HG03135 (cell line): ENCODE measurements around the gene COG5.
A peak's percentile ranks its signal among the peaks of the same experiment; 100 is the strongest.

Experiments used
- ATAC-seq: cut with Tn5 transposase; IDR thresholded peaks from one replicate; pipeline ENCODE4 v1.9.1; 2021; ENCODE audit warnings: mild to moderate bottlenecking, moderate library complexity; ENCODE audit not compliant: unreplicated experiment

COG5 gene

DNA sequence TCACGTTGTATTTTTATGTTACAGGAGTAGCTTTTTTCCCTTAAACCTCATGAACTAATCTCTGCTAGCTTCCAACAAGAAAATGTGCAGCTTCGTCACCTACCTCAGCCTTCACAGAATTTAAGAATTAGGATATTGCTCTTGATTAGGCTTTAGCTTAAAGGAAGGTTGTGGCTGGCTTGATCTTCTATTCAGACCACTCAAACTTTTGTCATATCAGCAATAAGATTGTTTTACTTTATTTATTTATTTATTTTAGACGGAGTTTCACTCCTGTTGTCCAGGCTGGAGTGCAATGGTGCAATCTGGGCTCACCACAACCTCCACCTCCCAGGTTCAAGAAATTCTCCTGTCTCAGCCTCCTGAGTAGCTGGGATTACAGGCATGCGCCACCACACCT is 219.4 kb downstream of the COG5 start:
- no peak for ATAC-seq

DNA sequence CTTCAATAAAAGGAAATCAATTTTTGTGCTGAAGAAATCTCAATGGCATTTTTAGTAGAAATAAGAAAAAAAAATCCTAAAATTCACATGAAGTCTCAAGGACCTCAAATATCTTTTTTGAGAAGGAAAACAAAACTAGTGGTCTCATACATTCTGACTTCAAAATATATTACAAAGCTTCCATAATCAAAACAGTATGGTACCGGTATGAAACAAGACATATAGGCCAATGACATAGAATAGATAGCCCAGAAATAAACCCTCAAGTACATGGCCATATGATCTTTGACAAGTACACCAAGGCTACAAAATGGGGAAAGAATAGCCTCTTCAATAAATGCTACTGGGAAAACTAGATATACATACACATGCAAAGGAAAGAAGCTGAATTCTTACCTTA is 225.6 kb downstream of the COG5 start:
- no peak for ATAC-seq

DNA sequence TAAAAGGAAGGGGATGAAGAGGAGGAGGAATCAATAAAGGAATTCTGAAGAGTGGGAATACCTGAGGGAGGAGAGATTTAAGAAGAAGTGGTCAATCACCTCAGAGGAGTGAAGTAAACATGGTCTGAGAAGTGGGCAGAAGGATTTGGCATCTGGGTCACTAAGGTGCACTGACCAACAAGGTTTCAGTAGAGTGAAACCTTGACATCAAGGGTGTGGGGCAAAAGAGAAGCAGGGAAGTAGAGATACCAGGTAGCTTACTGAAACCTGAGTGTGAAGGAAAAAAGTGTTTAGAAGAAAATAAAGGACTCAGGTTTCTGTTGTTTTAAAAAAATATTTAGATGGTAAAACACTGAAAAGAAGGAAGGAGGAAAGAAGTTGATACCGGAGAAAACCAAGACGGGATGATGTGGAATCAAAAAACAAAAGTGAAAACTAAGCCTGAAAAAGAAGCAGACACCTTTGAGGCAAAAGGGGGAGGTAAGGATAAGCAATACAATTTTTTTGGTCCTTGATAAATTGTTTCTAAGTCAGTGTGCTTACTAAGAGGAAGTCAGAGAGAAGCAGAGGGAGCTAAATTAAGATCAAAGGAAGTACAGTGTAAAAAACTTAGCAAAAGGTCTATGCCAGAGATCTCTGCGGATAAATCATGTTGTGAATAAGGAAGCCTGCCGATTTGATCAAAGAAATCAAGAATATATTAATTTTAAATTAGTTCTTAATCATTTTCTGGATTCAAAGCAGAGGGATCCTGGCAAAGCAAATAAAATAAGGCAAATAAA is 231.0 kb downstream of the COG5 start:
- peak; percentile 60 for ATAC-seq

DNA sequence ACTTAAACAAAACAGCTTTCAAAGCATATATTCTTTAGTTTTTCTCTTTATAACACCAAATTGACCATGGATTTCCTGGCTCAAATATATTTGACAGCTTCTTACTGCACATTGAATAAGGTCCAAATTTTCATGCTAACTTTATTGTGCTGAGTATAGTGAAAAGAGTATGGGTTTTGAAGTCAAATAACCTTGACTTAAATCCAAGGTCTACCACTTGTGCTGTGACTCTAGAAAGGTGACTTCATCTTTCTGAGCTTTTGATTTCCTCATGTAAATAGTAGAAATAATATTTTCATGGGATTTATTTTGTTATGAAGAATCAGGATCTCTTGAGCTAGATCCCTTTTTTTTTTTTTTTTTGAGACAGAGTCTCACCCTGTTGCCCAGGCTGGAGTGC is 233.2 kb downstream of the COG5 start:
- ATAC-seq = no peak

DNA sequence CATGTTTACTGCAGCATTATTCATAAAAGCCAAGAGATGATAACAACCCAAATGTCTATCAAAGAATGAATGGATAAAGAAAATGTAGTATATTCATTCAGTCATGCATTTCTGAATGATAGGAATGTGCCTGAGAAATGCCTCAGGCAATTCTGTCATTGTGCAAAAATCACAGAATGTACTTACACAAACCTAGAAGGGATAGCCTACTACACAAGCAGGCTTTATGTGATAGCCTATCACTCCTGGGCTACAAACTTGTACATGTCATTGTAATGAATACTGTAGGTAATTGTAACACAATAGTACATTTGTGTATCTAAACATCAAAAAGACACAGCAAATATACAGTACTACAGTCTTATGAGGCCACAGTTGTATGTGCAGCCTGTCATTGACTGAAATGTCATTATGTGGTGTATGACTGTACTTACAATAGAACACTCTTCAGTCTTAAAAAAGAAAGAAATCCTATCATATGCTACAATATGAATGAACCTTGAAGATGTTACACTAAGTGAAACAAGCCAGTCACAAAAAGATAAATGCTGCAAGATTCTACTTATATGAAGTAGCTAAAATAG is 235.6 kb downstream of the COG5 start:
- no peak for ATAC-seq

DNA sequence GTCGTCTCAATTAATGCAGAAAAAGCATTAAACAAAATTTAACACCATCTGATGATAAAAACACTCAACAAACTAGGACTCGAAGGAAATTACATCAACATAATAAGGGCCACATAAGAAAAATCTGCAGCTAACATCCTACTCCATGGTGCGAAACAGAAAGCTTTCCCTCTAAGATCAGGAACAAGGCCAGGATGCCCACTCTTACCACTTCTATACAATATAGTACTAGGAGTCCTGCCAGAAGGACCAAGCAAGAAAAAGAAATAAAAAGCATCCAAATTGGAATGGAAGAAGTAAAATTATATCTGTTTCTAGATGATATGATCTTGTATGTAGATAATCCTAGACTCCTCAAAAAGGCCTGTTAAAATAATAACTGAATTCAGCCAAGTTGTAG is 237.7 kb downstream of the COG5 start:
- ATAC-seq = no peak

DNA sequence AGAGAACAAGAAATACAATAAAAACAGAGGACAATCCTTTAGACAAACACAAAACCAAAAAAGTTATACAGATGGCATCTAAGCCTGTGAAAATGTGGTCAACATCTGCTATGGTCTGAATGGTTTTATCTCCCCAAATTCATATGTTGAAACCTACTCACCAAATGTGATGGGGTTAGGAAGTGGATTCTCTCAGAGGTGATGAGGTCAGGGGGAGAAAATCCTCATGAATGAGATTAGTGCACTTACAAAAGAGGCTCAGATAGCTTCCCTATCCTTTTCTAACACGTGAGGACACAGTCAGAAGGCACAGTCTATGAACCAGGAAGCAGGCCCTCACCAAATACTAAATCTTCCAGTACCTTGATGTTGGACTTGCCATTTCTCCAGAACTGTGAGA is 241.7 kb downstream of the COG5 start:
- ATAC-seq = no peak

DNA sequence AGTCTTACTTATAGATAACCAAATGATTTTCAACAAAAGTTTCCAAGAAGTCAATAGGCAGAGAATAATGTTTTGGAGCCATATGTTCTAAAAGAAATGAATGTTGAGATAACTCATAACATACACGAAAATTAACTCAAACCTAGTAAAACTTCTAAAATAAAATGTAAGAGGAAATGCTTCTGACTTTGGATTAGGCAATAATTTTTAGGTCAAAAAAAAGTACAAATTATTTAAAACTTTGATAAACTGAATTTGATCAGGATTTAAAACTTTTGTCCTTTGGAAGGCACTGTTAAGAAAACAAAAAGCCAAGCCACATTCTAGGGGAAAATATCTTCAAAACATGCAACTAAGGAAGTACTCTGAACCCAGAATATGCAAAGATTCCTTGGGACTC is 242.1 kb downstream of the COG5 start:
- ATAC-seq = no peak

DNA sequence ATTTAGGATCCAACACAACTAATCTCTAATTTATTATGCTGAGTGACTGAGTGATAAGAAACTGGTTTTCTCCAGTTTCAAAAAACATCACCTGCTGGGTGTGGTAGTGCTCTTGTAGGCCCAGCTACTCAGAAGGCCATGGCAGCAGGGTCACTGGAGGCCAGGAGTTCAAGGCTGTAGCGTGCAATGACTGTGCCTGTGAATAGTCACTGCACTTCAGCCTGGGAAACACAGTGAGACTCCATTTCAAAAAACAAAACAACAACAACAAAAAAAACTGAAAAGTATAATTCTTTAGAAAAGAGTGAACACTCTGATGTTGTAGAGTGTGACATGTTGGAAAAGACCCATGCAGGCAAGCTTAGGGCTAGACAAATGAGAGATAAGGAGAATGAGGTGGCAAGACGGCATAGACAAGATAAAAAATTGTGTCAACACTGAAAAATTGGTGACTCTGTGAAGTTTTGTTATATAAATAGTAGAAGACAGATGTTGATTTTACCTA is 243.9 kb downstream of the COG5 start:
- ATAC-seq = no peak

DNA sequence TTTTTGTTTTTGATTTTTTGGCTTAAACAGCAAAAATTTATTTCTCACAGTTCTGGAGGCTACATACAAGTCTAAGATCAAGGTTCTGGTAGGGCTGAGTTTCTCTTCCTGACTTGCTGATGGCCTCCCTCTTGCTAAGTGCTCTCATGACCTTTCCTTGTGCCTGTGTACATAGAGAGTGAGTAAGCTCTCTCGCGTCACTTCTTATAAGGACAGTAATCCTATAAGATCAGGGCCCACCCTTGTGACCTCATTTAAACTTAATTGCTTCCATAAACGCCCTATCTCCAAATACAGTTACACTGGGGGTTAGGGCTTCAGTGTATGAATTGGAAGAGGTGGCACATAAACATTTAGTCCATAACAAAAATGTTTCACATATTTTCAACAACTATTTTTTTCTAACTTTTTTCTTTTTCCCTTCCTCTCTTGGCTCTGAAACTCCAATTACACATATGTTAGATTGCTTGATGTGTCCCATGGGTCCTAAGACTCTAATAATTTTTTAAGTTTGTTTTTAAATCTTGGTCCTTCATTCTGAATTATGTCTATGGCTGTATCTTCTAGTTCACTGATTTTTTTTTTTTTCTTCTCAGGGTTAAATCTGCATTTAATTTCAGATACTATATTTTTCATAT is 245.1 kb downstream of the COG5 start:
- ATAC-seq = no peak

DNA sequence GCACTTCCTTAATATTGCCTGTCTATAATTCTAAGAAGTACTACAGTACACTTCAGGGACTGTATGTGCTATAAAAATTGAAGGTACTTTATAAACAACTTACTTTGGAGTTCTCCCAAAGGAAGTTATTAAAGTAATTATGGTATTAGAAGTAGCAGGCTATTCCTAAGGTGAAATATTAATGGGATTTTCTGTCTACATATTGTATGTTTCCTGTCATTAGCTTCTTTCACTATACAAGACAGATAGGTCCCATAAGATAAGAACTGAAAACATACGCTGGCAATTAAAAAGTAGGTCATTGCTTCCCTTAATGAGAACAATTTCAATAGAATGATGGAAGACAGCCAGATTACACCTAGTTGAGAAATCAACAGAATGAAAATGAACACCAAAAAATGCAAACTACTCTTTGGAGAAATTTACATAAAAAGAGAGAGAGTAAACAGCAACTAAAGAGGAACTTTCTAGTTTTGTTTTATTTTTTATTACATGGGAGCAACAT is 248.0 kb downstream of the COG5 start:
- ATAC-seq = no peak

DNA sequence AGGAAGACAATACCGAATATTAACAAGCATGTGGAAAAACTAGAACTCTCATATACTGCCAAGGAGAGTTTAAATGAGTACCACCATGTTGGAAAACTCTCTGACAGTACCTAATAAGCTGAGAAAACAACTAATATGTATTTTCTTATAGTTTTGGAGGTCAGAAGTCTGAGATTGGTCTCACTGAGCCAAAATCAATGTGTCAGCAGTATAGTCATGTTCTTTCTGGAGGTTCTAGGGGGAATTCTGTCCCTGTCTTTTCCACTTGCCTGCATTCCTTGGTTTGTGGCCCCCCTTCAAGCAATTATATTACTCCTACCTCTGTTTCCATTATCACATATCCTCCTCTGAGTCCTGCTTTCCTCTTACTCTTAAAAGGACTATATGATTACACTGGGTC is 250.4 kb downstream of the COG5 start:
- no peak for ATAC-seq

DNA sequence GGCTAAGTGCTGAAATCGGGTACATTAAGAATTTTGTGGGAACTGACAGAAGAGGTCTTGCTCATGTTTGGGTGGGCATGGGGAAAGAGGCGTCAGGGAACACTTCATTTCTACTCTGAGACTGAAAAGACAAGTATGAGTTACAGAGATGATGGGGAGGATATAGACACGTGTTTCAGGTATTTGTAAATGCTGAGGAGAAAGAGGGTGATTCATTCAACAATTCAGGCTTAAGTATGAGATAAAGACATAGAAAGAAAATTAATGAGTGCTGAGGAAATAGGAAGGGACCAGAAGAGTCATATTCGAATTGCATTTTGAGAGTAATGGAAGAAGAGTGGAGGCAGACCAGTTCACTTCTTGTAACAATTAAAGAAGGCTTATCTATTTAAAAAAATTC is 251.3 kb downstream of the COG5 start:
- no peak for ATAC-seq

DNA sequence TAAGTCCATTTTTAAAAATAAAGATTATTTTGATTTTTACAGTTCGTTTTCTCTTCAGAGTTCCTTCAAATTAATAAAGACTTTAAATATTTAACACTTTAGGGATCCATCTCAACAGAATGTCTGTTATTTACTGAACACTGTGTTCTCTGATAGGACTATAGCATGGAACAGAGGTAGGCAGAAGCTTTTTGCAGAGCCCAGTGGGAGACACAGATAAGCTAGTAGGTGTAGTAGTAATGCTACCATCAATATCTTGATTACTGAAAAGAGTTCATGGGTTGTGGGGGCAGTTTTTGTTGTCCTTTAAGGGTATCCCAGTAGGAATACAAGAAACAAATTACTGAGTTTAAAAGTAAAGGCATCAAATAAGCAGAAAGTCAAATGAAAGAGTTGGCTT is 254.4 kb downstream of the COG5 start:
- no peak for ATAC-seq

DNA sequence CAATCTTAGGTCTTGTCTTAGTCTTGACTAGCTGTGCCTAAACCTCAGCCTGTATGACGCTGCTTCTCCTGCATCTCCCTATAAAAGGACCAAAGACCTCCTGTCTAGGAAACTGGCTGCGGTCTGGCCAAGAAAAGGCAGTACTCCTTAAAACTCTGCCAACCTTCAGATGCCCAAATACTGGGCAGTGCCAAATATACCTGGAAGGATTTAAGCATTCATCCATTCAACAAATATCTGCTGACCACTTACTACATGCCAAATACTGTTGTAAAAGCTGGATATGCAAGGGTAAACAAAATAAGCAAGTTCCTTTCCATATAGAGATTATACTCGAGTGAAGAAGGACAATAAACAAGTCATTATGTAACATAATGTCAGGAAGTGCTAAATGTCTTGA is 259.1 kb downstream of the COG5 start:
- ATAC-seq = no peak

DNA sequence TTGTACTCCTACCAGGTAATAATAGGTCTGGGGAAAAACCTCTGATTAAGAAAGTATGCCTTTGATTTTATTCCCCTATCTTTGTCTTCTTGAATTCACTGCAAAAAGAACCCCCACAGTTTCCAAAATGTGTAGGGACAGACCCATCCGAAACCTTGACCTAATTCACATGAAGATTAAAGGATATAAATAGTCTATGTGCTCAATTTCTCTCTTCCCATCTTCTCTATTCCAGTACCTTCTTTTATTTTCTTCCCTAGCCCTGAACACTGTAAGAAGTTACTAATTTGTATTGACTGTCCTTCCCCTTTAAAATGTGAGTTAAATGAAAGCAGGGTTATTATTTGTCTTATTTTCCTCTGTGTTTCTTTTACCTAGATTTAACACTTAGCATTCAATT is 259.7 kb downstream of the COG5 start:
- no peak for ATAC-seq

DNA sequence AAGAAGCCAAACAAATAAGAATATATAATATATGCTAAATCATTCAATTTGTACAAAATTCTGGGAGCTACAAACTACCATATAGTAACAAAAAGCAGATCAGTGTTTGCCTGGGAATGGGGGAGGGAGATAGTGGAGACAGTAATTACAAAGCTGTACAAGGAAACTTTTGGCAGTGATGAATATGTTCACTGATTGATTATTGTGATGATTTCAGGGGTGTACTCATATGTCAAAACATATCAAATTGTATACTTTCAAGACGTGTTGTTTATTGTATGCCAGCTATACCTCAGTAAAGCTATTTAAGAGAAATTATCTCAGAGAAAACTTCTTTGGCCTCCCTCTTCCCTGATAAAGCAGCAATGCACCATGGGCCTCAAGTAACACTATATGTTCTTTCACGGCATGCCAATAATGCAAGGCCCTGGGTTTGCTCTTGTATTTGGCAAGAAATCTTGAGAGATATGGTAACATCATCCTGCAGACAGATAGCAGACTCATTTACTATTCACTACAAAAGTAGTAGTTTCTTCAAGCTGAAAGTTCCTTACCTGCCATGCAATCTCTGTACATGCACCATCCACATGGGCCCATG is 261.4 kb downstream of the COG5 start:
- ATAC-seq = no peak

DNA sequence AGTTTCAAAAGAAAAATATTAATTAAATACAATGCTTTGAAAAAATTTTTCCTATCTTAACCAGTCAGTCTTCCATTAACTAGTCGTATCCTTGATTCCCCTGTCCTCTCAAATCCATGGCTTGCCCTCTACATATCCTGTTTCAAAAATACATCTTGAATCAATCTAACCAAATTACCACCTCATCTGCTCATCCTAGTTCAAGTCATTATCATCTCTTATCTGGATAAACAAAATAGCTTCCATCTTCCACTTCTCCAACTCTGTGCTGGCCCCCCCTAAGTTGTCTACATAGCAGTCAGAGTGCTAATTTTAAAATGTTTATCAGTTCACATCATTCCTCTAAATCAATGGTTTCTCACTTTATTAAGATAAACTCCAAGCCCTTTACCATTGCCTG is 269.5 kb downstream of the COG5 start:
- no peak for ATAC-seq

DNA sequence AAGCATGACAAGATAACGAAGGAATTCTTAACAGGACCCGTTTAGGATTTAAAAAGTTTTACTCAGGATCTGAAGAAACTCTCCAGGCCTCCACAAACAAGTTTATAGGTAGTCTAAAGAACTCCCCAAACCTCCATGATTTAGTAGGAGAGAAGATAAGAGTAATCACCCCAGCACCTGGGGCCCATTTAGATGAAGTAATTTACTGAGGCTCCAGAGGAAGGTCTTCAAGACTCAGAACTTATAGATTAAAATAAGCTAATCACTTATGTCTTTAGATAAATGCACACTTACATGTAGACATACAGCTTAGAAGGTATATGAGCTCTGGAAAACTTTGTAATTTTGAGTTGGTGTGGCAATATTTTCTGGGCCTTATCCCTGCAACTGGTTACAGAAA is 271.1 kb downstream of the COG5 start:
- no peak for ATAC-seq

DNA sequence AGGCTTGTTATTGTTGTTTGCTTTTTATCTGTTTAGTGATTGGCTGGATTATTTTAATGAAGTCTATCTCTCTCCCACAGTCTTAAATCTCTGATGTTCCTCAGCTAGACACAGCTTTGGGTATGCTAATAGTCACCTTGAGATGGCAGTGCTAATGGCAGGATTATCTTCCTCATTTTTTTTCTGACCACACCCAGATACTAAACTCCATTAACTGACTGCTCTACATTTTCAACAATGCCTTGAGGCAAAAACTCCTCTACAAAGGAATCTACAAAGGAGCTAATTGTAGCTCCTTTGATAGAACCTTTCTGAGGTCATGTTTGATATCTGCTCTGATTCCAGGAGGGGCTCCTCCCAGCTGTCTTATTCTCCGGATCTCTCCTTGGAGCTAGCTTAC is 272.3 kb downstream of the COG5 start:
- ATAC-seq = no peak

DNA sequence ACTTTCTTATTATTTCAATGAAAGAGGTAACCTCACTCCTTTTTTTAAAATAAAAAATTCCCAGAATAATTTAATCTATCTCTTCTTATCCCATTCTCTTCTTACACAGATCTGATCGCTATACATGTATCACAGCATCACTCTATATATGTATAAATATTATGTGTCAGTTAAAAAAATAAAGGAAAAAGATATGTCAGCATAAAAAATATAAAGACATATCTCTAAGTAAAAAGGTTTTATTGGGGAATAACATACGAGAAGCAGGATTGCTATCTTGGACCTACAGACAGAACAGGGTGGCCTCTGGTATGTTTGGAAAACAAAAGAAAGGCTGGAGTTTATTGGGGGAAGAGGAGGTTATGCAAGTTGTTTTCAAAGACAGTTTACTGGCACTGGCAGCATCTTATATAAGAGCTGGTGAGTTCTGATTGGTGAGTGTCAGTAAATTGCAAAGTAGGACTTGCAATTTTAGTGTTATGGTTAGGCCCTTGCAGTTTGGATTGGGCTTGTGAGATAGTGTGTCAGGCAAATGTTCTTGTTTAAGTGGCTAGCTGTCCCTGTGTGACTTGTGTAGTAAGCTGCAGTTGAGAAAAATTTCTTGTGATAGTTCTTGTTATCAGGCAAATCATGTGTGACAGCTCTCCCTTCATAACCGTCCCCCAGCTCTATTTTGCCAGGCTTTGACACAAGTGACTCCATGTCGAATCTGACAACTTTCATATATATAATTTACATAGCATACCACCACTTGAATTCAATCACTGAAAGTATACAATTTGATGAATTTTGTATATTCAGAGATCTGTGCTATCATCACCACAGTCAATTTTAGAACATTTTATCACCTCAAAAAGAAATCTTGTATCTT is 276.7 kb downstream of the COG5 start:
- no peak for ATAC-seq
